ENCODE measurements around the gene GGACT.

Gene GGACT

DNA sequence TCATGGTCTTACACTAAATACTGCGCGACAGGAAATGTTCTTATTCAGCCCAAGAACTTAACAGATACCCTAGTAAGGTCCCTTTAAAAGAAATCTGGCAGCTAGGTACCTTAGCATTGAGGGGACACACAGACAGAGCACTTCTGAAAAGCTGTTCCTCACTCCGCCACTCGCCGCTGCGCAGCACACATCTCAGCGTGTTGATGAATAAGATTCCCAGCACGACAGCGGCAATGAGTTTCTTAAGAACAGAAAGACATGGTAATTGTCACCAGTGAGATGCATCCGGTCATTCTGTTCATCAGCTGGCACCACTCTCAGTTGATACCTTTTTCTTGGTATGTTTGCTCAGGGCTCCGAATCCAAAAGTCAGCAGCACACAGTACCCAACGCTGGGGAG lies 46.1 kb upstream of the GGACT start:
- TF ChIP-seq BHLHE40 (IDR thresholded peaks at IDR 0.05; ENCODE audit: borderline replicate concordance) (no peak), NFRKB (IDR thresholded peaks at IDR 0.05) (no peak), PKNOX1 (IDR thresholded peaks at IDR 0.05) (no peak), SP1 (IDR thresholded peaks at IDR 0.05) (no peak)

GRCh38 chr13:100633461-100633860 lies 44.9 kb upstream of the GGACT start:
- no peak for DNase-seq (ENCODE audit: extremely low spot score)
- POLR2A ChIA-PET, result no interaction called here

More for the DNA sequence above, 46.1 kb upstream of the GGACT start:
- CTCF ChIA-PET, result no interaction called here
- no peak for DNase-seq (ENCODE audit: extremely low spot score)
- POLR2A ChIA-PET, result no interaction called here

DNA sequence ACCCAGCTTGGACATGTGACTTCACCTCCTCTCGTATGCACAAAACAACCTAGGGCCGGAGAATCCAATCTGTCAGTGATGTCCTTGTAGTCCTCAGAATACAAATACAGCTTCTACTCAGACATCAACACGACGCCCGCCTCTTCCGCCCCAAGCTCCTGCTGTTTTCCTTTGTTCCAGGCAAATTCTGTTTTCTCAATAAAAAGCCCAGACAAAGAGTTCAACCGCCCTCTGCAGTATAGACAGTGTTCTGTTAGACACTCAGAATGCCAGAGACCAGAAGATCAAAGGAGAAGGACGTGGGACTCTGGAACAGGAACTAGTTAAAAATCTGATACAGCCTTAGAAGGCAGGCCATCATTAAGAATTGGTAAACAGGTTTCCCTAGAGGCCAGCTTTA lies 42.0 kb upstream of the GGACT start:
- TF ChIP-seq LEF1 (IDR thresholded peaks at IDR 0.05; ENCODE audit: borderline replicate concordance) (no peak), HDGF (IDR thresholded peaks at IDR 0.05; ENCODE audit: borderline replicate concordance) (no peak), ARNT (IDR thresholded peaks at IDR 0.05) (no peak), TARDBP (IDR thresholded peaks at IDR 0.05) (no peak), SP1 (IDR thresholded peaks at IDR 0.05) (no peak), FOXA1 (IDR thresholded peaks at IDR 0.05) (no peak), ELF4 (IDR thresholded peaks at IDR 0.05) (no peak), CTBP1 (IDR thresholded peaks at IDR 0.05; ENCODE audit: borderline replicate concordance) (no peak), ZNF384 (IDR thresholded peaks at IDR 0.05) (no peak), BHLHE40 (IDR thresholded peaks at IDR 0.05; ENCODE audit: borderline replicate concordance) (no peak), FOXK2 (IDR thresholded peaks at IDR 0.05) (no peak), L3MBTL2 (conservative IDR thresholded peaks at IDR 0.05) (no peak), FOXM1 (IDR thresholded peaks at IDR 0.05; ENCODE audit: borderline replicate concordance) (no peak), NFRKB (IDR thresholded peaks at IDR 0.05) (no peak)
- no peak for DNase-seq (ENCODE audit: extremely low spot score)
- ChIA-PET CTCF (no interaction called here), POLR2A (no interaction called here)

More at GRCh38 chr13:100633461-100633860, 44.9 kb upstream of the GGACT start:
- CTCF ChIA-PET, result no interaction called here
- TF ChIP-seq TARDBP (IDR thresholded peaks at IDR 0.05) (no peak), NFRKB (IDR thresholded peaks at IDR 0.05) (no peak), PKNOX1 (IDR thresholded peaks at IDR 0.05) (no peak)

DNA sequence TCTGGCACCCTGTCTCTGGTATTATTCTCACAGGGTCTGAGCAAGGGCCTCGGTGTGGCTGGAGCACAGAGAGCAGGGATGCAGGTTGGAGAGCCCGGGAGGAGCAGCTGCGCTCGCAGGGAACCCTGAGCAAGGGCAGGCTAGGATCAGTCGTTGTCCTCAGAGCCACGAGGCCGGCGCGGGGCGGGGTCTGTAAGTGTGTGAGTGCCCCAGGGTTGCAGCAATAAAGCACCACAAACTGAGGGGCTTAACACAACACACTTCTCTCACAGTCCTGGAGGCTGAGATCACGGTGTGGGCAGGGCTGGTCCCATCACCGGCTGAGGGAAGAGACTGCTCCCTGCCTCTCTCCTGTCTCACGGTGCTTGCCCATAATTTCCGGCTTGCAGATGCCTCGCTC lies 38.5 kb upstream of the GGACT start:
- CTCF ChIA-PET, result no interaction called here
- TF ChIP-seq ARNT (IDR thresholded peaks at IDR 0.05), result no peak
- TF ChIP-seq ELF4 (IDR thresholded peaks at IDR 0.05), result no peak
- no peak for TF ChIP-seq FOXM1 (IDR thresholded peaks at IDR 0.05; ENCODE audit: borderline replicate concordance)
- no peak for TF ChIP-seq ZNF384 (IDR thresholded peaks at IDR 0.05)
- TF ChIP-seq HDGF (IDR thresholded peaks at IDR 0.05; ENCODE audit: borderline replicate concordance), result no peak
- no peak for TF ChIP-seq CTBP1 (IDR thresholded peaks at IDR 0.05; ENCODE audit: borderline replicate concordance)
- TF ChIP-seq L3MBTL2 (conservative IDR thresholded peaks at IDR 0.05), result no peak
- TF ChIP-seq NFRKB (IDR thresholded peaks at IDR 0.05), result no peak
- TF ChIP-seq FOXK2 (IDR thresholded peaks at IDR 0.05), result no peak
- no peak for TF ChIP-seq LEF1 (IDR thresholded peaks at IDR 0.05; ENCODE audit: borderline replicate concordance)
- TF ChIP-seq BHLHE40 (IDR thresholded peaks at IDR 0.05; ENCODE audit: borderline replicate concordance), result no peak
- no peak for TF ChIP-seq FOXA1 (IDR thresholded peaks at IDR 0.05)
- TF ChIP-seq SP1 (IDR thresholded peaks at IDR 0.05), result no peak
- no peak for TF ChIP-seq PKNOX1 (IDR thresholded peaks at IDR 0.05)
- TF ChIP-seq TARDBP (IDR thresholded peaks at IDR 0.05), result no peak
- no peak for TF ChIP-seq SUZ12 (IDR thresholded peaks at IDR 0.05)
- DNase-seq (ENCODE audit: extremely low spot score), result no peak
- POLR2A ChIA-PET, result no interaction called here

DNA sequence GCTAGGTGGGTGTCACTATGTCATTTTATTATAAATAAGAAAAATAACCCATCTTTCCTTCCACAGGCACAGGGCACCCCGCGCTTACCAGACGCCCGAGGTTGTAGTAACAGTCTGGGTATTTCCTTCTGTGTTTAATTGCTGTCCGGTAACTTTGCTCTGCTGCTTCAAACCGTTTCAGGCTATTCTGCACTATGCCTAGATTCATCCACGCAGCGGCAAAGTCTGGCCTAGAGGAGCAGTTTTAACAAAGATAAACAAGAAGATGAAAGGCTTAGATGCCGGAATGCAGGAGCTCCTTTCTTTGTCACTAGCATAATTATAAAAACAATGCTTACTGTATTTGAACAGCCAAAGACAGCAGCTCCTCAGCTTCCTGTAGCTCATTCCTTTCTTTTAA lies 36.9 kb upstream of the GGACT start:
- TF ChIP-seq ELF4 (IDR thresholded peaks at IDR 0.05), result no peak
- no peak for TF ChIP-seq SP1 (IDR thresholded peaks at IDR 0.05)
- TF ChIP-seq LEF1 (IDR thresholded peaks at IDR 0.05; ENCODE audit: borderline replicate concordance), result no peak
- no peak for TF ChIP-seq FOXM1 (IDR thresholded peaks at IDR 0.05; ENCODE audit: borderline replicate concordance)
- no peak for TF ChIP-seq FOXA1 (IDR thresholded peaks at IDR 0.05)
- TF ChIP-seq CTBP1 (IDR thresholded peaks at IDR 0.05; ENCODE audit: borderline replicate concordance), result no peak
- no peak for TF ChIP-seq NFRKB (IDR thresholded peaks at IDR 0.05)
- TF ChIP-seq HDGF (IDR thresholded peaks at IDR 0.05; ENCODE audit: borderline replicate concordance), result no peak
- no peak for TF ChIP-seq BHLHE40 (IDR thresholded peaks at IDR 0.05; ENCODE audit: borderline replicate concordance)
- no peak for TF ChIP-seq FOXK2 (IDR thresholded peaks at IDR 0.05)
- TF ChIP-seq SUZ12 (IDR thresholded peaks at IDR 0.05), result no peak
- no peak for TF ChIP-seq PKNOX1 (IDR thresholded peaks at IDR 0.05)
- no peak for TF ChIP-seq TARDBP (IDR thresholded peaks at IDR 0.05)
- no peak for TF ChIP-seq ARNT (IDR thresholded peaks at IDR 0.05)
- TF ChIP-seq ZNF384 (IDR thresholded peaks at IDR 0.05), result no peak
- no peak for TF ChIP-seq L3MBTL2 (conservative IDR thresholded peaks at IDR 0.05)
- CTCF ChIA-PET, result no interaction called here
- POLR2A ChIA-PET, result no interaction called here
- no peak for DNase-seq (ENCODE audit: extremely low spot score)

- CTCF ChIA-PET, result no interaction called here
- POLR2A ChIA-PET, result no interaction called here
- no peak for TF ChIP-seq FOXA1 (IDR thresholded peaks at IDR 0.05)
- TF ChIP-seq L3MBTL2 (conservative IDR thresholded peaks at IDR 0.05), result no peak
- TF ChIP-seq SUZ12 (IDR thresholded peaks at IDR 0.05), result no peak
- TF ChIP-seq ZNF384 (IDR thresholded peaks at IDR 0.05), result no peak
- TF ChIP-seq FOXK2 (IDR thresholded peaks at IDR 0.05), result no peak
- TF ChIP-seq TARDBP (IDR thresholded peaks at IDR 0.05), result no peak
- no peak for TF ChIP-seq PKNOX1 (IDR thresholded peaks at IDR 0.05)
- TF ChIP-seq SP1 (IDR thresholded peaks at IDR 0.05), result no peak
- no peak for TF ChIP-seq CTBP1 (IDR thresholded peaks at IDR 0.05; ENCODE audit: borderline replicate concordance)
- no peak for TF ChIP-seq LEF1 (IDR thresholded peaks at IDR 0.05; ENCODE audit: borderline replicate concordance)
- no peak for DNase-seq (ENCODE audit: extremely low spot score)
These were observed 32.2 kb upstream of the GGACT start for GRCh38 chr13:100620792-100621191.
